DND-41 (cell line): ENCODE results near the gene TPRN.

ENCODE experiments used
- ATAC-seq: fragments of 200-7000 bp; cut with Tn5 transposase; 3 replicates; pipeline ENCODE4 v1.9.1; 2021; ENCODE audit warnings: low read depth; ENCODE audit not compliant: insufficient read depth
- DNase-seq: peaks from one replicate; pipeline ENCODE4 v3.0.0-alpha.2; 2020
- H2AFZ ChIP-seq: 2 replicates; pipeline ENCODE4 v1.6.0; 2012; ENCODE audit warnings: low read depth, low read length
- H3K27ac ChIP-seq: 2 replicates; pipeline ENCODE4 v1.5.1; 2012; ENCODE audit warnings: low read length, inconsistent platforms
- H3K27me3 ChIP-seq: fragments of 200-600 bp; sonication (generic); 2 replicates; pipeline ENCODE4 v1.6.0; 2012; ENCODE audit warnings: low read length, mild to moderate bottlenecking, inconsistent platforms; ENCODE audit not compliant: insufficient read depth, poor library complexity
- H3K36me3 ChIP-seq: 2 replicates; pipeline ENCODE4 v1.5.1; 2012; ENCODE audit warnings: low read length, inconsistent platforms; ENCODE audit not compliant: insufficient read depth
- H3K4me1 ChIP-seq: 2 replicates; pipeline ENCODE4 v1.5.1; 2012; ENCODE audit warnings: mild to moderate bottlenecking, low read length; ENCODE audit not compliant: insufficient read depth
- H3K4me2 ChIP-seq: 2 replicates; pipeline ENCODE4 v1.6.0; 2012; ENCODE audit warnings: mild to moderate bottlenecking, moderate library complexity, low read length, inconsistent platforms; ENCODE audit not compliant: insufficient read depth
- H3K4me3 ChIP-seq, 2 experiments: fragments of 200-600 bp in 1 of 2; shearing (Covaris generic) in 1 of 2; 2 replicates each; pipeline ENCODE4 v1.5.1; 2012 to 2016; ENCODE audit warnings: inconsistent platforms in 2 of 2, low read length in 2 of 2, mild to moderate bottlenecking in 2 of 2, low read depth in 1 of 2, moderate library complexity in 1 of 2
- H3K79me2 ChIP-seq: 2 replicates; pipeline ENCODE4 v1.6.0; 2012; ENCODE audit warnings: low read length, inconsistent platforms; ENCODE audit not compliant: insufficient read depth
- H3K9ac ChIP-seq: 2 replicates; pipeline ENCODE4 v1.6.0; 2012; ENCODE audit warnings: low read depth, mild to moderate bottlenecking, inconsistent platforms, low read length, moderate library complexity
- H3K9me3 ChIP-seq: 2 replicates; pipeline ENCODE4 v1.5.1; 2012; ENCODE audit warnings: low read length, moderate library complexity, mild to moderate bottlenecking, inconsistent platforms; ENCODE audit not compliant: insufficient read depth, severe bottlenecking
- H4K20me1 ChIP-seq: 2 replicates; pipeline ENCODE4 v1.6.0; 2012; ENCODE audit warnings: low read length; ENCODE audit not compliant: insufficient read depth
- CTCF ChIP-seq: IDR thresholded peaks from 2 replicates; pipeline ENCODE4 v1.5.1; 2012; ENCODE audit warnings: borderline replicate concordance, low read length, moderate library complexity, mild to moderate bottlenecking; ENCODE audit not compliant: poor library complexity, severe bottlenecking; ENCODE audit errors: extremely low read depth
- EZH2 ChIP-seq: IDR thresholded peaks from 3 replicates; pipeline ENCODE4 v1.6.1; 2012; ENCODE audit warnings: borderline replicate concordance, low read depth, mild to moderate bottlenecking, moderate library complexity, low read length, inconsistent platforms; ENCODE audit not compliant: severe bottlenecking

The TPRN gene

GRCh38 chr9:137146527-137146918, 54.0 kb downstream of the TPRN start:
- H3K9ac ChIP-seq: no peak overlapping the region
- TF ChIP-seq EZH2 (no peak), CTCF (no peak)
- no peak overlapping the region for H2AFZ ChIP-seq
- no peaks in the 10 kb centered on the region for H3K36me3 ChIP-seq
- H4K20me1 ChIP-seq: peaks cover 8% of the 10 kb centered on the region; the same call in 1 of the 2 replicates
- H3K9me3 ChIP-seq: no peaks in the 10 kb centered on the region
- no peak for DNase-seq
- no peak overlapping the region for H3K4me2 ChIP-seq
- H3K4me3 ChIP-seq: no peak overlapping the region
- peak; percentile 65; the same call in 2 of the 3 replicates for ATAC-seq
- no peaks in the 10 kb centered on the region for H3K27me3 ChIP-seq
- no peak overlapping the region for H3K27ac ChIP-seq
- H3K4me1 ChIP-seq: peaks cover 2% of the 10 kb centered on the region; the same call in 1 of the 2 replicates
- H3K79me2 ChIP-seq: no peaks in the 10 kb centered on the region

- no peak overlapping the region for H2AFZ ChIP-seq
- DNase-seq (no peak), ATAC-seq (0 out of 3 replicates have a peak, but pooled peaks have one; percentile 9)
These were observed 54.6 kb downstream of the TPRN start for GRCh38 chr9:137145731-137146526.

GRCh38 chr9:137143459-137143858, 57.1 kb downstream of the TPRN start:
- ATAC-seq: no peak
- H3K9ac ChIP-seq: no peak overlapping the region
- TF ChIP-seq EZH2 (no peak), CTCF (no peak)

More at GRCh38 chr9:137145731-137146526, 54.6 kb downstream of the TPRN start:
- no peak overlapping the region for H3K4me2 ChIP-seq
- H3K9me3 ChIP-seq: no peaks in the 10 kb centered on the region
- H3K27me3 ChIP-seq: no peaks in the 10 kb centered on the region
- no peaks in the 10 kb centered on the region for H3K36me3 ChIP-seq
- no peak overlapping the region for H3K4me3 ChIP-seq
- no peaks in the 10 kb centered on the region for H3K79me2 ChIP-seq
- TF ChIP-seq CTCF: no peak
- TF ChIP-seq EZH2: no peak
- H3K4me1 ChIP-seq: peaks cover 8% of the 10 kb centered on the region
- H3K27ac ChIP-seq: no peak overlapping the region
- H4K20me1 ChIP-seq: peaks cover 12% of the 10 kb centered on the region; the same call in 1 of the 2 replicates
- H3K9ac ChIP-seq: no peak overlapping the region

More at GRCh38 chr9:137143459-137143858, 57.1 kb downstream of the TPRN start:
- Histone ChIP-seq H3K79me2 (no peaks in the 10 kb centered on the region), H2AFZ (no peak overlapping the region), H4K20me1 (peaks cover 23% of the 10 kb centered on the region), H3K36me3 (no peaks in the 10 kb centered on the region), H3K4me2 (no peak overlapping the region), H3K27me3 (no peaks in the 10 kb centered on the region), H3K9me3 (no peaks in the 10 kb centered on the region), H3K27ac (no peak overlapping the region), H3K4me3 (no peak overlapping the region), H3K4me1 (peaks cover 18% of the 10 kb centered on the region)
- no peak for DNase-seq
